Ovary (tissue), 3 donors: ENCODE results near the gene RHOB.

Source experiments
- CTCF ChIP-seq, 3 donors: fragments of 450-650 bp in 2 of 3; fragments of 200-600 bp in 1 of 3; IDR thresholded peaks; one replicate each; pipeline versions ENCODE4 v1.5.1 to v1.8.0; 2016 to 2022; ENCODE audit warnings: antibody characterized with exemption in 3 of 3, mild to moderate bottlenecking in 1 of 3
- EP300 ChIP-seq: sonication (generic); formaldehyde crosslinking; IDR thresholded peaks from one replicate; pipeline ENCODE4 v1.6.1; 2017; ENCODE audit warnings: antibody characterized with exemption
- POLR2A ChIP-seq: fragments of 450-650 bp; IDR thresholded peaks from one replicate; pipeline ENCODE4 v1.6.1; 2017; ENCODE audit warnings: antibody characterized with exemption, mild to moderate bottlenecking, moderate library complexity
- donor health status: DM: no; HTN: no; CAD: no.

DNA sequence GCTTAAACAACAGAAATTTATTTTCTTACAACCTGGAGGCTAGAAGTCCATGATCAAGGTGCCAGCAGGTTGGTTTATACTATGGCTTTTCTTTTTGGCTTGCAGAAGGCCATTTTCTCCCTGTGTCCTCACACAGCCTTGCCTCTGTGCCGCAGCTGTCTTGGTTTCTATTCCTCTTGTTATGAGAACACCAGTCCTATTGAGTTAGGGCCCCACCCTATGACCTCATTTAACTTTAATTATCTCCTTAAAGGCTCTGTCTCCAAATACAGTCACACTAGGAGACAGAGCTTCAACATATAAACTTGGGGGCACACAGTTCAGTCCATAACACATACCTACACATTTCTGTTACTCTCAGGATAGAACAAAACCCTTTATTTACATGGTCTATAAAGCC is 17.3 kb upstream of the RHOB start:
- TF ChIP-seq POLR2A (no peak), CTCF (IDR thresholded peaks at IDR 0.05) (no peak), EP300 (no peak)
